Vagina (tissue), 2 donors: ENCODE results near the gene ENTPD1. TPM values are rescaled to one million over a fixed set of nuclear protein-coding genes. Genes with fewer than 3 reads are reported as not detected.
"Not testable (repeated sequence)": the region's sequence is repeated elsewhere in the genome, so short reads cannot be mapped to it uniquely, and the experiment has no call there.

Experiments
- DNase-seq, 2 donors: peaks; one replicate each; pipeline ENCODE4 v3.0.0-alpha.2; 2017; ENCODE audit errors: extremely low spot score in 2 of 2
- H3K27ac ChIP-seq: fragments of 200-600 bp; sonication (generic); one replicate; pipeline ENCODE4 v1.5.1; 2019
- H3K27me3 ChIP-seq: fragments of 200-600 bp; sonication (generic); one replicate; pipeline ENCODE4 v1.5.1; 2019
- H3K36me3 ChIP-seq, 2 donors: fragments of 200-600 bp; sonication (generic); one replicate each; pipeline ENCODE4 v1.5.1; 2017 to 2019
- H3K4me1 ChIP-seq: fragments of 200-600 bp; sonication (generic); one replicate; pipeline ENCODE4 v1.5.1; 2019
- H3K4me3 ChIP-seq, 2 donors: fragments of 200-600 bp; sonication (generic); 1 replicate in 1 of 2; 2 replicates in 1 of 2; pipeline ENCODE4 v1.5.1; 2016 to 2019
- H3K9me3 ChIP-seq: fragments of 200-600 bp; sonication (generic); one replicate; pipeline ENCODE4 v1.5.1; 2019
- POLR2A ChIP-seq, 2 donors: fragments of 450-650 bp; IDR thresholded peaks; one replicate each; pipeline ENCODE4 v1.6.1; 2017; ENCODE audit warnings: antibody characterized with exemption in 2 of 2, mild to moderate bottlenecking in 2 of 2, moderate library complexity in 2 of 2
- POLR2AphosphoS5 ChIP-seq, 2 donors: sonication (generic); formaldehyde crosslinking; IDR thresholded peaks; one replicate each; pipeline ENCODE4 v1.9.0; 2017; ENCODE audit warnings: antibody characterized with exemption in 2 of 2, mild to moderate bottlenecking in 2 of 2, low read depth in 1 of 2; ENCODE audit not compliant: insufficient read depth in 1 of 2
- intact Hi-C: fragments of 100-400 bp; cut with DNase I; formaldehyde crosslinking; loops from one replicate; pipeline ENCODE4 v1.15.1; 2023
- total RNA-seq: library from RNA; depleted of rRNA; stranded (reverse); fragments of >200 nt; gene quantifications from one replicate; pipeline ENCODE4 v1.2.3, GENCODE V29; 2016
- TF ChIP-seq, protein P1 (sequence below), 3 experiments: fragments of 450-650 bp in 2 of 3; fragments of 200-600 bp in 1 of 3; sonication (generic) in 1 of 3; IDR thresholded peaks; one replicate each; pipeline ENCODE4 v1.5.1; 2017 to 2019; ENCODE audit warnings: antibody characterized with exemption in 3 of 3, mild to moderate bottlenecking in 2 of 3, moderate library complexity in 2 of 3

The ENTPD1 gene
- total RNA-seq, 1 donor from 2014 or later, result 17.7 TPM

DNA sequence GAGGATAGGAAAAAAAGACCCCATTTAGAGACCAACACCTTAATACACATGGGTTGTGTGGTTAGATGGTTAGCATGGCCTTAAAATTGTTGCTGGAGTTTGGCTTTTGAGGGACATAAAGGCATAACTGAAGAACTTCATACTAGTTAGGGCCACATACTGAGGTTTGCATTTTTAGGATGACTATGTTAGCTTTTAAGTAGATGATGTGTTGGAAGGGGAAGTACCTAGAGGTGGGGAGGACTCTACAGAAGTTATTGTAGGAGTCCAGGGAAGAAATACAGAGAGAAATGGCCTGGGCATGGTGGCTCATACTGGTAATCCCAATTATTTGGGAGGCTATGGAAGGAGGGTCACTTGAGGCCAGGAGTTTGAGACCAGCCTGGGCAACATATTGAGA is 40.5 kb downstream of the ENTPD1 start:
- no peak for DNase-seq
- TF ChIP-seq POLR2AphosphoS5 (IDR thresholded peaks at IDR 0.05; ENCODE audit: insufficient read depth in 1 of 2, low read depth in 1 of 2) (no peak), POLR2A (IDR thresholded peaks at IDR 0.05) (no peak)
- TF ChIP-seq, protein P1, sequence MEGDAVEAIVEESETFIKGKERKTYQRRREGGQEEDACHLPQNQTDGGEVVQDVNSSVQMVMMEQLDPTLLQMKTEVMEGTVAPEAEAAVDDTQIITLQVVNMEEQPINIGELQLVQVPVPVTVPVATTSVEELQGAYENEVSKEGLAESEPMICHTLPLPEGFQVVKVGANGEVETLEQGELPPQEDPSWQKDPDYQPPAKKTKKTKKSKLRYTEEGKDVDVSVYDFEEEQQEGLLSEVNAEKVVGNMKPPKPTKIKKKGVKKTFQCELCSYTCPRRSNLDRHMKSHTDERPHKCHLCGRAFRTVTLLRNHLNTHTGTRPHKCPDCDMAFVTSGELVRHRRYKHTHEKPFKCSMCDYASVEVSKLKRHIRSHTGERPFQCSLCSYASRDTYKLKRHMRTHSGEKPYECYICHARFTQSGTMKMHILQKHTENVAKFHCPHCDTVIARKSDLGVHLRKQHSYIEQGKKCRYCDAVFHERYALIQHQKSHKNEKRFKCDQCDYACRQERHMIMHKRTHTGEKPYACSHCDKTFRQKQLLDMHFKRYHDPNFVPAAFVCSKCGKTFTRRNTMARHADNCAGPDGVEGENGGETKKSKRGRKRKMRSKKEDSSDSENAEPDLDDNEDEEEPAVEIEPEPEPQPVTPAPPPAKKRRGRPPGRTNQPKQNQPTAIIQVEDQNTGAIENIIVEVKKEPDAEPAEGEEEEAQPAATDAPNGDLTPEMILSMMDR (IDR thresholded peaks at IDR 0.05), result no peak
- no peaks in the 10 kb centered on the region for H3K27me3 ChIP-seq
- H3K4me3 ChIP-seq, result no peak overlapping the region
- intact Hi-C loops, result no loop called here
- no peak overlapping the region for H3K27ac ChIP-seq
- peaks cover 23% of the 10 kb centered on the region for H3K4me1 ChIP-seq
- H3K9me3 ChIP-seq, result no peaks in the 10 kb centered on the region
- H3K36me3 ChIP-seq, result no peaks in the 10 kb centered on the region

DNA sequence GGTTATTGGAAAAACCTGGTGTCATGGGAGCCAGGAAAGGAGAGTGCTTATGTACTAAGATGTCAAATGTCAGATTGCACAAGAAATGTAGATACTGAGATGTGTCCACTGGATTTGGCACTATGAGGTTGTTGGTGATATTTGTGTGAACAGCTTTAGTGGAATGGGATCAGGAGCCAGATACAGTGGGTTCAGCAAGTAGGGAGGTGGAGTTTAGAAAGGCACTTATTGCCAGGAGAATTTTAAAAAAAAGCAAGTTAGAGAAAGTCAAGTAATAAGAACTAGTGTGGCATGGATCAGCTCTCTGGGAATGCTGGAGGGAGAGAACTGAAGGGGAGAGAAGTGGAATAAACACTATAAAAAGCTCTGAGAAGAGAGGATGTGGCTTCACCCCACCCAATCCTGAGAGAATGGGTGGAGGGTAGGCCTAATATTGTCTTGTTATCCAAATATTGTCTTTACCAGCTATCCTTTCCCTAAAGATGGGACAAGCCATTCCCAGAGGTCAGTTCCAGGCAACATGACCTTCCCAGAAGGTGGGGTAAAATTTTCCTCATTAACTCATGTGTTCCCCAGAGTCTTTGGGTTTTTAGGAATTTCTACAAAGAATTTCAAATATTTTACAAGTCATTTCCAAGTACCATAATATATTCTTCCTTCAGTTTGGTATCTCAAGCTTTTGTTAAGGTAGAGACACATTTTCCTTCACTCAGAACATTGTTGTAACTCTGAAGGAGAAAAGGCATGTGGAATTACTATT is 42.3 kb downstream of the ENTPD1 start:
- Histone ChIP-seq H3K27me3 (no peaks in the 10 kb centered on the region), H3K4me1 (peaks cover 5% of the 10 kb centered on the region), H3K4me3 (no peak overlapping the region), H3K36me3 (no peaks in the 10 kb centered on the region), H3K27ac (no peak overlapping the region), H3K9me3 (no peaks in the 10 kb centered on the region)
- TF ChIP-seq POLR2AphosphoS5 (IDR thresholded peaks at IDR 0.05; ENCODE audit: insufficient read depth in 1 of 2, low read depth in 1 of 2), result no peak
- TF ChIP-seq, protein P1 (IDR thresholded peaks at IDR 0.05), result no peak
- no peak for TF ChIP-seq POLR2A (IDR thresholded peaks at IDR 0.05)
- intact Hi-C loops, result no loop called here
- DNase-seq, result no peak

DNA sequence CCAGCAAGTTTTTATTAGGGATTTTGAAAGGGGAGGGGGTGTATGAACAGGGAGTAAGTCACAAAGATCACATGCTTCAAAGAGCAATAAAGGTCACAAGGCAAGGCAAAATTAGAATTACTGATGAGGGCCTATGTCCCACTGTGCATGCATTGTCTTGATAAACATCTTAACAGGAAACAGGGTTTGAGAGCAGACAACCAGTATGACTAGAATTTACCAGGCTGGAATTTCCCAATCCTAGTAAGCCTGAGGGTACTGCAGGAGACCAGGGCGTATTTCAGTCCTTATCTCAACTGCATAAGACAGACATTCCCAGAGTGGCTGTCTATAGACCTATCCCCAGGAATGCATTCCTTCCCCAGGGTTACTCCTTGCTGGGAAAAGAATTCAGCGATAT is 44.3 kb downstream of the ENTPD1 start:
- H3K4me1 ChIP-seq, H3K27me3 ChIP-seq, H3K9me3 ChIP-seq, H3K36me3 ChIP-seq, intact Hi-C loops, H3K4me3 ChIP-seq, DNase-seq, H3K27ac ChIP-seq: not testable (repeated sequence)

DNA sequence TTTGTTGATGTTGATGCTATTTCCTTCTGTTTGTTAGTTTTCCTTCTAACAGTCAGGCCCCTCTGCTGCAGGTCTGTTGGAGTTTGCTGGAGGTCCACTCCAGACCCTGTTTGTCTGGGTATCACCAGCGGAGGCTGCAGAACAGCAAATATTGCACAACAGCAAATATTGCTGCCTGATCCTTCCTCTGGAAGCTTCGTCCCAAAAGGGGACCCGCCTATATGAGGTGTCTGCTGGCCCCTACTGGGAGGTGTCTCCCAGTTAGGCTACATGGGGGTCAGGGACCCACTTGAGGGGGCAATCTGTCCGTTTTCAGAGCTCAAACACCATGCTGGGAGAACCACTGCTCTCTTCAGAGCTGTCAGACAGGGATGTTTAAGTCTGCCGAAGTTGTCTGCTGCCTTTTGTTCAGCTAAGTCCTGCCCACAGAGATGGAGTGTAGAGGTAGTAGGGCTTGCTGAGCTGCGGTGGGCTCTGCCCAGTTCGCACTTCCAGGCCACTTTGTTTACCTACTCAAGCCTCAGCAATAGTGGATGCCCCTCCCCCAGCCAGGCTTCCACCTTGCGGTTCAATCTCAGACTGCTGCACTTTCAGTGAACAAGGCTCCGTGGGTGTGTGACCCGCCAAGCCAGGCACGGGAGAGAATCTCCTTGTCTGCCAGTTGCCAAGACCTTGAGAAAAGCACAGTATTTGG is 50.9 kb downstream of the ENTPD1 start:
- H3K27me3 ChIP-seq, H3K4me1 ChIP-seq, intact Hi-C loops, H3K9me3 ChIP-seq, H3K36me3 ChIP-seq, H3K27ac ChIP-seq, DNase-seq, H3K4me3 ChIP-seq: not testable (repeated sequence)

DNA sequence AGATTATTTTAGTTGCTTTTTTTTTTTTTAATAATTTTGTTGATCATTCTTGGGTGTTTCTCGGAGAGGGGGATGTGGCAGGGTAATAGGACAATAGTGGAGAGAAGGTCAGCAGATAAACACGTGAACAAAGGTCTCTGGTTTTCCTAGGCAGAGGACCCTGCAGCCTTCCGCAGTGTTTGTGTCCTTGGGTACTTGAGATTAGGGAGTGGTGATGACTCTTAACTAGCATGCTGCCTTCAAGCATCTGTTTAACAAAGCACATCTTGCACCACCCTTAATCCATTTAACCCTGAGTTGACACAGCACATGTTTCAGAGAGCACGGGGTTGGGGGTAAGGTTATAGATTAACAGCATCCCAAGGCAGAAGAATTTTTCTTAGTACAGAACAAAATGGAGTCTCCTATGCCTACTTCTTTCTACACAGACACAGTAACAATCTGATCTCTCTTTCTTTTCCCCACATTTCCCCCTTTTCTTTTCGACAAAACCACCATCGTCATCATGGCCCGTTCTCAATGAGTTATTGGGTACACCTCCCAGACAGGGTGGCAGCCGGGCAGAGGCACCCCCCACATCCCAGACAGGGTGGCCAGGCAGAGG is 52.8 kb downstream of the ENTPD1 start:
- H3K4me1 ChIP-seq, H3K27ac ChIP-seq, H3K36me3 ChIP-seq, DNase-seq, H3K9me3 ChIP-seq, intact Hi-C loops, H3K27me3 ChIP-seq, H3K4me3 ChIP-seq: not testable (repeated sequence)

DNA sequence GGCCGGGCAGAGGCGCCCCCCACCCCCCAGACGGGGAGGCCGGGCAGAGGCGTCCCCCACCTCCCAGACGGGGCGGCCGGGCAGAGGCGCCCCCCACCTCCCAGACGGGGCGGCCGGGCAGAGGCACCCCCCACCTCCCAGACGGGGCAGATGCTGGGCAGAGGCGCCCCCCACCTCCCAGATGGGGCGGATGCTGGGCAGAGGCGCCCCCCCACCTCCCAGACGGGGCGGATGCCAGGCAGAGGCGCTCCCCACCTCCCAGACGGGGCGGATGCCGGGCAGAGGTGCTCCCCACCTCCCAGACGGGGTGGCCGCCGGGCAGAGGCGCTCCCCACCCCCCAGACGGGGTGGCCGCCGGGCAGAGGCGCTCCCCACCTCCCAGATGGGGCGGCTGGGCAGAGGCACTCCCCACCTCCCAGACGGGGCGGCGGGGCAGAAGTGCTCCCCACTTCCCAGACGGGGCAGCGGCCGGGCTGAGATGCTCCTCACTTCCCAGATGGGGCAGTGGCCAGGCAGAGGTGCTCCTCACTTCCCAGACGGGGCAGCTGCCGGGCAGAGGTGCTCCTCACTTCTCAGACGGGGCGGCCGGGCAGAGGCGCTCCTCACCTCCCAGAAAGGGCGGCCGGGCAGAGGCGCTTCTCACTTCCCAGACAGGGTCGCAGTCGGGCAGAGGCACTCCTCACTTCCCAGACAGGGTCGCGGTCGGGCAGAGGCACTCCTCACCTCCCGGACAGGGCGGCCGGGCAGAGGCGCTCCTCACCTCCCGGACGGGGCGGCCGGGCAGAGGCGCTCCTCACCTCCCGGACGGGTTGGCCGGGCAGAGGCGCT is 53.6 kb downstream of the ENTPD1 start:
- intact Hi-C loops, result no loop called here
- Histone ChIP-seq H3K27me3 (no peaks in the 10 kb centered on the region), H3K9me3 (no peaks in the 10 kb centered on the region), H3K4me3 (no peak overlapping the region), H3K36me3 (no peaks in the 10 kb centered on the region), H3K27ac (no peak overlapping the region), H3K4me1 (peaks cover 8% of the 10 kb centered on the region)
- no peak for TF ChIP-seq POLR2A (IDR thresholded peaks at IDR 0.05)
- TF ChIP-seq, protein P1 (IDR thresholded peaks at IDR 0.05), result no peak
- no peak for TF ChIP-seq POLR2AphosphoS5 (IDR thresholded peaks at IDR 0.05; ENCODE audit: insufficient read depth in 1 of 2, low read depth in 1 of 2)
- DNase-seq, result no peak
